ENCODE measurements around the gene KIAA0232.
"Not testable (repeated sequence)": the region's sequence is repeated elsewhere in the genome, so short reads cannot be mapped to it uniquely, and the experiment has no call there.

Gene KIAA0232

DNA sequence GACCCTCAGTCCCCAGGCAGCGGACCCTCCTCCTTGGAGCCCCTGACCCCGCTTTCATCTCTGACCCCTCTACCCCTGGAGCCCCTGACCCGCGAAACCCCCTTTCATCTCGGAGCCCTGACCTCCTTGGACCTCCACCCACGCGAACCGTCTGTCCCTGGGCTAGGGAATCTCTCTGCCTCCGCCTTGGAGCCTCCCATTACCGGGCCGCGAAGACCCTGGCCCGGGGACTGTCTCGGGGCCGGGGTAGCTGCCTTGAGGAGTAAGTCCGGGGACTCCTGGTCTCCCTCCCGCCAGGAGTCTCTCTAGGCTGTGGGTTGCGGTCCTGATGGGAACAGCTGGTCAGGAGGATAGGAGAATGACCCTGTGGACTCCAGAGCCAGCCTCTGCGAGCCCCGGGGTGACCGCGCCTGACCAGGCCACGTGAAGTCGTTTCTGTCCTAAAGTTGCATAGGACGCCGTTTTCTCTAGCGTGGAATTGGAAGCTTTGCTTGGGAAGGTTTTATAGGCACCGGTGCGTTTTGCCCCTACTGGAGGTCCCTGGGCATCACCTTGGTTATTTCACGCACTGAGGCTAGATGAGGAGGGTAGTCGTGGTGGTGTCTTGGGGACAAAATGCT lies 127.9 kb downstream of the KIAA0232 start:
- H3K4me2 ChIP-seq (ENCODE audit: low read depth, low read length): peak overlapping the region; percentile 84
- no peaks in the 10 kb centered on the region for H4K20me1 ChIP-seq (ENCODE audit: insufficient read depth, low read length)
- DNase-seq: no peak
- H3F3A ChIP-seq (ENCODE audit: insufficient read depth, low read length): no peaks in the 10 kb centered on the region
- TF ChIP-seq CTCF (IDR thresholded peaks at IDR 0.05; ENCODE audit: low read length): no peak
- no peak for TF ChIP-seq EZH2 (optimal IDR thresholded peaks at IDR 0.05; ENCODE audit: low read depth, low read length)
- no peak for TF ChIP-seq EZH2phosphoT487 (IDR thresholded peaks at IDR 0.05; ENCODE audit: low read length)
- H3K4me3 ChIP-seq (ENCODE audit: low read length): peak overlapping the region; percentile 67
- H3K27me3 ChIP-seq (replicated peaks; ENCODE audit: insufficient read depth, low read length): no peaks in the 10 kb centered on the region
- H3K27ac ChIP-seq (ENCODE audit: low read length): no peak overlapping the region
- peaks cover 11% of the 10 kb centered on the region; the same call in 1 of the 2 replicates for H3K4me1 ChIP-seq (ENCODE audit: low read length)
- no peaks in the 10 kb centered on the region for H3K9me3 ChIP-seq (replicated peaks; ENCODE audit: insufficient read depth, low read length)
- no peaks in the 10 kb centered on the region for H3K9me2 ChIP-seq (replicated peaks; ENCODE audit: insufficient read depth, low read length)
- H2AFZ ChIP-seq (ENCODE audit: low read length): 0 out of 2 replicates have a peak overlapping the region, but pooled peaks have one; percentile 20
- no peaks in the 10 kb centered on the region for H3K36me3 ChIP-seq (replicated peaks; ENCODE audit: insufficient read depth, low read length)
- peaks cover 20% of the 10 kb centered on the region for H3K79me2 ChIP-seq (ENCODE audit: low read length)
- peak overlapping the region; percentile 37; the same call in 1 of the 2 replicates for H3K9ac ChIP-seq (ENCODE audit: low read length)

- no peak for TF ChIP-seq CTCF (IDR thresholded peaks at IDR 0.05; ENCODE audit: low read length)
- TF ChIP-seq EZH2 (optimal IDR thresholded peaks at IDR 0.05; ENCODE audit: low read depth, low read length): no peak
- no peak for TF ChIP-seq EZH2phosphoT487 (IDR thresholded peaks at IDR 0.05; ENCODE audit: low read length)
- H3K4me3 ChIP-seq (ENCODE audit: low read length): no peak overlapping the region
- no peaks in the 10 kb centered on the region for H3K27me3 ChIP-seq (replicated peaks; ENCODE audit: insufficient read depth, low read length)
- H3K36me3 ChIP-seq (replicated peaks; ENCODE audit: insufficient read depth, low read length): no peaks in the 10 kb centered on the region
- peaks cover 20% of the 10 kb centered on the region for H3K79me2 ChIP-seq (ENCODE audit: low read length)
- no peaks in the 10 kb centered on the region for H4K20me1 ChIP-seq (ENCODE audit: insufficient read depth, low read length)
- H2AFZ ChIP-seq (ENCODE audit: low read length): no peak overlapping the region
- no peak overlapping the region for H3K9ac ChIP-seq (ENCODE audit: low read length)
- no peak overlapping the region for H3K27ac ChIP-seq (ENCODE audit: low read length)
- H3K9me3 ChIP-seq (replicated peaks; ENCODE audit: insufficient read depth, low read length): no peaks in the 10 kb centered on the region
- no peaks in the 10 kb centered on the region for H3K9me2 ChIP-seq (replicated peaks; ENCODE audit: insufficient read depth, low read length)
- no peaks in the 10 kb centered on the region for H3F3A ChIP-seq (ENCODE audit: insufficient read depth, low read length)
- no peak for DNase-seq
- H3K4me2 ChIP-seq (ENCODE audit: low read depth, low read length): peak overlapping the region; percentile 84; the same call in 1 of the 2 replicates
- H3K4me1 ChIP-seq (ENCODE audit: low read length): peaks cover 11% of the 10 kb centered on the region; the same call in 1 of the 2 replicates
Observed at GRCh38 chr4:6910960-6911874, 128.7 kb downstream of the KIAA0232 start.

- not testable (repeated sequence) for H3K36me3 ChIP-seq (replicated peaks; ENCODE audit: insufficient read depth, low read length); H3K4me2 ChIP-seq (ENCODE audit: low read depth, low read length); H2AFZ ChIP-seq (ENCODE audit: low read length); DNase-seq; H3K9ac ChIP-seq (ENCODE audit: low read length); H3K4me3 ChIP-seq (ENCODE audit: low read length); H3K27ac ChIP-seq (ENCODE audit: low read length); H3K27me3 ChIP-seq (replicated peaks; ENCODE audit: insufficient read depth, low read length); H3K9me3 ChIP-seq (replicated peaks; ENCODE audit: insufficient read depth, low read length); H4K20me1 ChIP-seq (ENCODE audit: insufficient read depth, low read length); H3F3A ChIP-seq (ENCODE audit: insufficient read depth, low read length); H3K9me2 ChIP-seq (replicated peaks; ENCODE audit: insufficient read depth, low read length)
- Histone ChIP-seq H3K4me1 (ENCODE audit: low read length) (peaks cover 11% of the 10 kb centered on the region; the same call in 1 of the 2 replicates), H3K79me2 (ENCODE audit: low read length) (peaks cover 20% of the 10 kb centered on the region)
Observed at GRCh38 chr4:6911917-6912316, 129.4 kb downstream of the KIAA0232 start.
